ENCODE data around the gene TOM1.
"Not testable (repeated sequence)": the region's sequence is repeated elsewhere in the genome, so short reads cannot be mapped to it uniquely, and the experiment has no call there.

Gene TOM1

DNA sequence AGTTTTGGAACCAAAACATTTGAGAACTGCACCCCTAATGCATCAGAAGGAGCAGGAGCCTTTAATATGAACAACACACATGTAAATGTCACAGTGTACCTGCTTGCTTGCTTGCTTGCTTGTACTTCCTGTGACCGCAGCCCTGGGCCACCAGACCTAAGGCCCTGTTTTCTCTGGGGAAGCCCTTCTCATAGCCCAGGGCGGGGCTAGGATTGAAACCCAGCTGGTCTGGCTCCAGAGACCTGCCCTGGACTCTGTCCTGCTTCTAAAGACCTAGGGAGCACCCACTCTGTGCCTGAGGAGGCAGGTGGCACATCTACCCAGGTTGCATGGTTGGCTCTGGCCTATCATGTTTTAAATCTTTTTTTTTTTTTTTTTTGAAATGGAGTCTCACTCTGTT lies 92.7 kb downstream of the TOM1 start:
- in situ Hi-C loops (cut with MboI; ENCODE audit: low sequenced_read_pairs): no loop called here

DNA sequence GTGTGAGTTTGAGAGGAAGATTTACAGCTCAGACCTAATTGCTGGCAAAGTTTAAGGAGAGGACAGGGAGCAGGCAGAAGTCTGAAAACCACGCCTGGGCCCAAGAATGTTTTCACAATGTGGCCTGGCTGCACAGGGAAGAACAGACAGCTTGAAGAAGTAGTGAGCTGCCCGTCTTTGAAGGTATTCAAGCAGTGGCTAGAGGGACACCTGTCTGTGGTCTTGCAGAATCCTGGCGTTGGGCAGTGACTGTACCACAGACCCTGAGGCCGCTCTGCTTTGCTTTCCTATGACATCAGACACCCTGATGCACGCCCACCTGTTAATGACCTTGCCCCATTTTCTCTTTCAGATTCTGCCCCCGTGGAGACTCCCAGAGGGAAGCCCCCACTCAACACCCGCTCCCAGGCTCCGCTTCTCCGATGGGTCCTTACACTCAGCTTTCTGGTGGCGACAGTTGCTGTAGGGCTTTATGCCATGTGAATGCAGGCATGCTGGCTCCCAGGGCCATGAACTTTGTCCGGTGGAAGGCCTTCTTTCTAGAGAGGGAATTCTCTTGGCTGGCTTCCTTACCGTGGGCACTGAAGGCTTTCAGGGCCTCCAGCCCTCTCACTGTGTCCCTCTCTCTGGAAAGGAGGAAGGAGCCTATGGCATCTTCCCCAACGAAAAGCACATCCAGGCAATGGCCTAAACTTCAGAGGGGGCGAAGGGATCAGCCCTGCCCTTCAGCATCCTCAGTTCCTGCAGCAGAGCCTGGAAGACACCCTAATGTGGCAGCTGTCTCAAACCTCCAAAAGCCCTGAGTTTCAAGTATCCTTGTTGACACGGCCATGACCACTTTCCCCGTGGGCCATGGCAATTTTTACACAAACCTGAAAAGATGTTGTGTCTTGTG lies 93.7 kb downstream of the TOM1 start:
- in situ Hi-C loops (cut with MboI; ENCODE audit: low sequenced_read_pairs): no loop called here

DNA sequence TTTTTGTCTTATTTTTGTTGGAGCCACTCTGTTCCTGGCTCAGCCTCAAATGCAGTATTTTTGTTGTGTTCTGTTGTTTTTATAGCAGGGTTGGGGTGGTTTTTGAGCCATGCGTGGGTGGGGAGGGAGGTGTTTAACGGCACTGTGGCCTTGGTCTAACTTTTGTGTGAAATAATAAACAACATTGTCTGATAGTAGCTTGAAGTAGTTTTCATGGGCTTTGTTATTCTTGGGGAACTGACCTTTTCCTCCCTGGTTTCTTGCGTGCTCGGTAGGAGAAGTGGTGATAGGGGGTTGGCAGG lies 94.3 kb downstream of the TOM1 start:
- in situ Hi-C loops (cut with MboI; ENCODE audit: low sequenced_read_pairs): no loop called here

DNA sequence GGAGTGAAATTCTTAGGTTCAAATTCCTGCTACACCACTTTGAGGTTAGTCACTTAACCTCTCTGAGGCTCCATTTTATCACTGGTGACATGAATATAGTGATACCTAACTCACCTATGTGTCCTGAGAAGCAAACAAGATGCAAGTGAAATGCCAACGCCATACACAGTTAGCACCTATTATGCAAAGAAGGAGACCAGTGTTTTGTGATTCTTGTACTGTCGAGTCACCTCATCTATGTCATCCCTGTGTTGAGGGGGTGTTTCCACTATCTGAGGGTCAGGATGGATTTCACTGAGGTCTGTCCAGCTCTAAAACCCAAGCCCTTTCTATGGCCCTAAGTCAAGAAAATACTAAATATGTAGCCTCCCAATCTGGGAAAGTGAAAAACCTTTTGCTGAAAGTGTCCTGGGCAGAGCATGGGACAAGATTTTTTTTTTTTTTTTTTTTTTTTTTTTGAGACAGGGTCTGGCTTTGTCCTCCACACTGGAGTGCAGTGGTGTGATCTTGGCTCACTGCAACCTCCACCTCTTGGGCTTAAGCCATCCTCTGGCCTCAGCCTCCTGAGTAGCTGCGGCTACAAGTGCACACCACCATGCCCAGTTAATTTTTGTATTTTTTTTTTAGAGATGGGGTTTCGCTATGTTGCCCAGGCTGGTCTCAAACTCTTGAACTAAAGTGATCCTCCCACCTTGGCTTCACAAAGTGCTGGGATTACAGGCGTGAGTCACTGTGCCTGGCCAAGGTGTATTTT lies 95.3 kb downstream of the TOM1 start:
- in situ Hi-C loops (cut with MboI; ENCODE audit: low sequenced_read_pairs): no loop called here

DNA sequence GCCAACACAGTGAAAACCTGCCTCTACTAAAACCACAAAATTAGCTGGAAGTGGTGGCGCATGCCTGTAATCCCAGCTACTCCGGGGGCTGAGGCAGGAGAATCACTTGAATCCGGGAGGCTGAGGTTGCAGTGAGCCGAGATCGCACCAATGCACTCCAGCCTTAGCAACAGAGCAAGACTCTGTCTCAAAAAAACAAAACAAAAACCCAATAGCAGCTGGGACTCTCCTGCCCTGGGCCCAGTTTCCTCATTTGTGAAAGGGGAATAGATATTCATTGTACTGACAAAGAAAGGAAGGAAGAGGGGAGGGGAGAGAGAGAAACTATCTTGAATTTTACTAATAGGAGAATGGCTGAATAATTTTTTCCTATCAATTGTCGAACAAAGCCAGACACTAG lies 96.9 kb downstream of the TOM1 start:
- in situ Hi-C loops (cut with MboI; ENCODE audit: low sequenced_read_pairs): not testable (repeated sequence)

DNA sequence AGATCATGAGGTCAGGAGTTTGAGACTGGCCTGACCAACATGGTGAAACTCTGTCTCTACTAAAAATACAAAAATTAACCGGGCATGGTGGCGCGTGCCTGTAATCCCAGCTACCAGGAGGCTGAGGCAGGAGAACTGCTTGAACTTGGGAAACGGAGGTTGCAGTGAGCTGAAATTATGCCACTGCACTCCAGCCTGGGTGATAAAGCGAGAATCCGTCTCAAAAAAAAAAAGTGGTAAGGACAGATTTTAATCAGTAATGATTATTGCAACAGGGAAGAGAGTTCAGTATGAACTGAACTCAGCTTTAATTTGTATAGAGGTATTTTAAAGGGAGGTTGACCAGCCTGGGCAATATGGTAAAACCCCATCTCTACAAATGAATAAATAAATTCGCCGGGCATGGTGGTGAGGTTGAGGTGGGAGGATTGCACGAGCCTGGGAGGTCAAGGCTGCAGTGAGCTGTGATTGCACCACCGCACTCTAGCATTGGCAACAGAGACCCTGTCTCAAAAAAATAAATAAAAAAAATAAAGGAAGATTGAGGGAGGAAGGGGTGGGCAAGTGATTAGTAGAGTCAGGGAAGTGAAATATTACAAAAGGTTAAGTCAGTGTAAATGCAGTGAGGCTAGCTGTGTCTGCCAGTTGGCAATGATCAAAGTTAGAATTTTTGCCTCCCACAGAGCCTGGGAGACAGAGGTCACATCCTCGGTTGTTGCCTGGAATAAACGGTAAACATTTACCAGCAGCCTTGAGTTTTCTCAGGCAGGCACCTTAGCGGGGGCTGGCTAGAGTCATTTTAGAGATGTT lies 97.6 kb downstream of the TOM1 start:
- in situ Hi-C loops (cut with MboI; ENCODE audit: low sequenced_read_pairs): no loop called here
